Hepatocyte (in vitro differentiated cells): Measurements from ENCODE around the gene ENTR1.

Experiments used
- EZH2 ChIP-seq: fragments of 200-600 bp; sonication (generic); IDR thresholded peaks from 2 replicates; pipeline ENCODE4 v1.6.1; 2016; ENCODE audit warnings: antibody characterized with exemption, mild to moderate bottlenecking, borderline replicate concordance
- EZH2phosphoT487 ChIP-seq: fragments of 200-600 bp; sonication (generic); IDR thresholded peaks from one replicate; pipeline ENCODE4 v1.6.1; 2018; ENCODE audit warnings: antibody characterized with exemption, mild to moderate bottlenecking, low read depth, moderate library complexity; ENCODE audit not compliant: unreplicated experiment, severe bottlenecking
- TF ChIP-seq, protein P1 (sequence below): fragments of 200-600 bp; sonication (generic); IDR thresholded peaks from 2 replicates; pipeline ENCODE4 v1.5.1; 2016; ENCODE audit warnings: antibody characterized with exemption, mild to moderate bottlenecking; ENCODE audit not compliant: poor library complexity

DNA sequence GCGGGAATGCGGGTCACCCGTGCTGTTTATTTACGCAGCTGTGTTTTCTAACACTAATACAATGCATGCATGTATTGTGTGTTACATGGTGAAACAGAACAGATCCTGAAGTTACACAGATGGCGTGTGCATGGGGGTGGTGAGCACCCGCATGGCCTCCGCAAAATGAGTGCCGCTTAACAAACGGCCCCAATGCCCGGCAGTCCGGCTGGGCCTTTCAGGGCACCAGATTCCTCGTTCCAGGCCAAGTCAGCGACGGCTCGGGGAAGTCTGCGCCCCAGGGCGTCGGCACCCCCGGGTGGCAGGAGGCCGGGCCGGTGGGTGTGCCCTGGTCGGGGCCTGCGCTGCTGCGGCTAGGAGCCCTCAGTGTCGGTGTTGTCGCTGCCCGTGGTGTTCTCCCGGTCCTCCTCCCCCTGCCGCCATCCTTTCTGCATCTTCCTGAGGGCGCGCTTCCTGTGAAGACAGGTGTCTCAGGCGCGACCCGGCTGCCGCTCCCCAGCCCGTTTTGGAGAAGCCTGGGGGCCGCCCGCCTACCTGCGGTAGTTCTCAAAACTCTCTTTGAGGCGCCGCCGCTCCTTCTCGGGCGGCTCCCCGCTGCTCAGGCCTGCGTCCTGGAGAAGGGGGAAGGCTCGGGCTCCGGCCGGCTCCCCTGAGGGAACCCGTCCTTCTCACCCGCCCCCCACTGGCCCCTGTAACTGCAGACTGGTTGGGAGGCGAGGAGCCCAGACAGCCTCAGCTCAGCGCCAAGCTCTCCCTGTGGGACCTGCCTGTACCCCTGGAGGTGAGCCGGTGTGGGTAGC, 46.3 kb downstream of the ENTR1 start:
- TF ChIP-seq, protein P1, sequence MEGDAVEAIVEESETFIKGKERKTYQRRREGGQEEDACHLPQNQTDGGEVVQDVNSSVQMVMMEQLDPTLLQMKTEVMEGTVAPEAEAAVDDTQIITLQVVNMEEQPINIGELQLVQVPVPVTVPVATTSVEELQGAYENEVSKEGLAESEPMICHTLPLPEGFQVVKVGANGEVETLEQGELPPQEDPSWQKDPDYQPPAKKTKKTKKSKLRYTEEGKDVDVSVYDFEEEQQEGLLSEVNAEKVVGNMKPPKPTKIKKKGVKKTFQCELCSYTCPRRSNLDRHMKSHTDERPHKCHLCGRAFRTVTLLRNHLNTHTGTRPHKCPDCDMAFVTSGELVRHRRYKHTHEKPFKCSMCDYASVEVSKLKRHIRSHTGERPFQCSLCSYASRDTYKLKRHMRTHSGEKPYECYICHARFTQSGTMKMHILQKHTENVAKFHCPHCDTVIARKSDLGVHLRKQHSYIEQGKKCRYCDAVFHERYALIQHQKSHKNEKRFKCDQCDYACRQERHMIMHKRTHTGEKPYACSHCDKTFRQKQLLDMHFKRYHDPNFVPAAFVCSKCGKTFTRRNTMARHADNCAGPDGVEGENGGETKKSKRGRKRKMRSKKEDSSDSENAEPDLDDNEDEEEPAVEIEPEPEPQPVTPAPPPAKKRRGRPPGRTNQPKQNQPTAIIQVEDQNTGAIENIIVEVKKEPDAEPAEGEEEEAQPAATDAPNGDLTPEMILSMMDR = no peak
- TF ChIP-seq EZH2phosphoT487 (no peak), EZH2 (no peak)
